Heart left ventricle (tissue), 13 donors: Measurements from ENCODE around the gene LBHD1.

Experiments used
- CTCF ChIP-seq, 12 donors: fragments of 200-600 bp; sonication (generic) in 4 of 12; IDR thresholded peaks; one replicate each; pipeline versions ENCODE4 v1.5.0 to v1.8.0; 2018 to 2022; ENCODE audit warnings: antibody characterized with exemption in 12 of 12, mild to moderate bottlenecking in 5 of 12
- POLR2A ChIP-seq, 2 donors: fragments of 450-650 bp; IDR thresholded peaks; one replicate each; pipeline ENCODE4 v1.6.1; 2017; ENCODE audit warnings: antibody characterized with exemption in 2 of 2, mild to moderate bottlenecking in 2 of 2, moderate library complexity in 2 of 2
- donor health status: ischemic (EF 13 %, LVEDD 7.1; RV severe dilation, severe dysfunction).
- donor health status: DM: no; HTN: yes; CAD: no.
- donor health status: DM: no; HTN: no; CAD: no.
- donor health status: ischemic (EF 25% LVEDD 6.9; RV normal size, moderate dysfunction).
- donor health status: ischemic (EF 25% LVEDD 5.7; RV mildly dilated, moderate dysfunction).
- donor health status: ischemic (EF 35%, LVEDD 5.7; RV mildly dilated, moderate dysfunction).
- donor health status: nonischemic (EF 11% LVEDD 7.7; RV severe dilation, severe dysfunction).
- donor health status: DM: yes; HTN: yes; CAD: no.
- donor health status: PGD.
- donor health status: ischemic (EF 29% LVEDD 5.4; RV normal size, mild dysfunction).
- donor health status: nonischemic (EF 23%, LVEDD 6.1; RV moderate dilation, normal function).

DNA sequence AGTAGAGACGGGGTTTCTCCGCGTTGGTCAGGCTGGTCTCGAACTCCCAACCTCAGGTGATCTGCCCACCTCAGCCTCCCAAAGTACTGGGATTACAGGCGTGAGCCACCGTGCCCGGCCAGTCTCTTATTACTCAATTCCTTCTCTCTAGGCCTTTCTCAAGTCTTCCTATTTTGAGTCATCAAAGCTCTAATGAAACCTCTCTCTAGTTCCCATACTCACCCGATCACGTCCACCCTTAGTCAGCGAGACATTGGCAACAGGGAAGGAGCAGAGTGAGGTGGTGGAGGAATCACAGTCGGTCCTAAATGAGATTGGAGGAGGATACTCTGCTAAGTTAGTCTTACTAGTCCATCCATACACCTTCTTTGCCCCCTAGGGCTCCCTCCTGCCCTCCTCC lies 30.2 kb upstream of the LBHD1 start:
- no peak for TF ChIP-seq CTCF (IDR thresholded peaks at IDR 0.05)
- TF ChIP-seq POLR2A (IDR thresholded peaks at IDR 0.05) = no peak
